ENCODE data around the gene MIOX. TPM values are rescaled to one million over a fixed set of nuclear protein-coding genes. Genes with fewer than 3 reads are reported as not detected.

The MIOX gene
- total and polyA plus RNA-seq, 9 of the 15 experiments (the other 6 are each of a cell fraction or from before 2014, with no cell fraction given), result 0.08 TPM; not detected in 8

DNA sequence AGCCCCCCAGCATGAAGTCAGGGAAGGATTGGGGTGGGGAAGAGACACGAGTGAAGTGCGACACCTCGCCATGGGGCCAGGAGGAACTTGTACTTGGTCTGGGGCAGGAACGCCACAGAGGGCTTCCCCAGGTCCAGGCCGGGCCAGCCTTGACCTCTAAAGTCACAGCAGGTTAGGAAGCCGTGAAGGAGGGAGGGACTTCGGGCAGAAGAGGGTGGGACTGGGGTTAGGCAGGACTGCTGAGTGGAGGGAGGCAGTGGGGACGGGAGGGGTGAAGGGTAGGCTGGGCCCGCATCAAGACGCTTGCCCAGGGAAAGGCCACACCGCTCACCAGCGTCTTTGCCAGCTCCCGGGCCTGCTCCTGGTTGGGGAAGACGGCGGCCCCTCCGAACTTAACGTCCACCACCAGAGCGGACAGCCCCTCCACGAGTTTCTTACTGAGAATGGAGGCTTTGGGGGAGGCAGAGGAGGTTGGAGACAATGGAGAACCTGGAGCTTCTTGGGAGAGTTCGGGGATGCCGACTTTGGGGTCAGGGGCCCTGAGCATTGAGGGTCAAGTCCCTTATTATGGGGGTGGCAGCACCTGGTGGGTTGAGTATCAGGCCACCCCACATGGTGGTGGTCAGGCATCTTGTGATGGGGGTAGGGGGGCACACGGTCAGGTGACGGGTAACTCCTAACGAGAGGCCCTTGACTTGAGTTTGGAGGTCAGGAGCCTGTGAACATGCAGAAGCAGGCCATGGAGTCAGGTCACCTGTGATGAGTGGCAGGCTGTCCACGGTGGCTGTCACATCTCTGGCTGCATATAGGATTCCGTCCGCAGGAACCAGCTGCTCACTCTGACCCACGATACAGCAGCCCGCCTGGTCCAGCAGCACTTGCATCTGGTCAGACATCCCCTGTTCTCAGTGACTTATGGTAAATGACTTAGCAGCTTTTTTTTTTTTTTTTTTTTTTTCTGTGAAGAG, 40.5 kb downstream of the MIOX start (continued):
- TF ChIP-seq, protein P1, sequence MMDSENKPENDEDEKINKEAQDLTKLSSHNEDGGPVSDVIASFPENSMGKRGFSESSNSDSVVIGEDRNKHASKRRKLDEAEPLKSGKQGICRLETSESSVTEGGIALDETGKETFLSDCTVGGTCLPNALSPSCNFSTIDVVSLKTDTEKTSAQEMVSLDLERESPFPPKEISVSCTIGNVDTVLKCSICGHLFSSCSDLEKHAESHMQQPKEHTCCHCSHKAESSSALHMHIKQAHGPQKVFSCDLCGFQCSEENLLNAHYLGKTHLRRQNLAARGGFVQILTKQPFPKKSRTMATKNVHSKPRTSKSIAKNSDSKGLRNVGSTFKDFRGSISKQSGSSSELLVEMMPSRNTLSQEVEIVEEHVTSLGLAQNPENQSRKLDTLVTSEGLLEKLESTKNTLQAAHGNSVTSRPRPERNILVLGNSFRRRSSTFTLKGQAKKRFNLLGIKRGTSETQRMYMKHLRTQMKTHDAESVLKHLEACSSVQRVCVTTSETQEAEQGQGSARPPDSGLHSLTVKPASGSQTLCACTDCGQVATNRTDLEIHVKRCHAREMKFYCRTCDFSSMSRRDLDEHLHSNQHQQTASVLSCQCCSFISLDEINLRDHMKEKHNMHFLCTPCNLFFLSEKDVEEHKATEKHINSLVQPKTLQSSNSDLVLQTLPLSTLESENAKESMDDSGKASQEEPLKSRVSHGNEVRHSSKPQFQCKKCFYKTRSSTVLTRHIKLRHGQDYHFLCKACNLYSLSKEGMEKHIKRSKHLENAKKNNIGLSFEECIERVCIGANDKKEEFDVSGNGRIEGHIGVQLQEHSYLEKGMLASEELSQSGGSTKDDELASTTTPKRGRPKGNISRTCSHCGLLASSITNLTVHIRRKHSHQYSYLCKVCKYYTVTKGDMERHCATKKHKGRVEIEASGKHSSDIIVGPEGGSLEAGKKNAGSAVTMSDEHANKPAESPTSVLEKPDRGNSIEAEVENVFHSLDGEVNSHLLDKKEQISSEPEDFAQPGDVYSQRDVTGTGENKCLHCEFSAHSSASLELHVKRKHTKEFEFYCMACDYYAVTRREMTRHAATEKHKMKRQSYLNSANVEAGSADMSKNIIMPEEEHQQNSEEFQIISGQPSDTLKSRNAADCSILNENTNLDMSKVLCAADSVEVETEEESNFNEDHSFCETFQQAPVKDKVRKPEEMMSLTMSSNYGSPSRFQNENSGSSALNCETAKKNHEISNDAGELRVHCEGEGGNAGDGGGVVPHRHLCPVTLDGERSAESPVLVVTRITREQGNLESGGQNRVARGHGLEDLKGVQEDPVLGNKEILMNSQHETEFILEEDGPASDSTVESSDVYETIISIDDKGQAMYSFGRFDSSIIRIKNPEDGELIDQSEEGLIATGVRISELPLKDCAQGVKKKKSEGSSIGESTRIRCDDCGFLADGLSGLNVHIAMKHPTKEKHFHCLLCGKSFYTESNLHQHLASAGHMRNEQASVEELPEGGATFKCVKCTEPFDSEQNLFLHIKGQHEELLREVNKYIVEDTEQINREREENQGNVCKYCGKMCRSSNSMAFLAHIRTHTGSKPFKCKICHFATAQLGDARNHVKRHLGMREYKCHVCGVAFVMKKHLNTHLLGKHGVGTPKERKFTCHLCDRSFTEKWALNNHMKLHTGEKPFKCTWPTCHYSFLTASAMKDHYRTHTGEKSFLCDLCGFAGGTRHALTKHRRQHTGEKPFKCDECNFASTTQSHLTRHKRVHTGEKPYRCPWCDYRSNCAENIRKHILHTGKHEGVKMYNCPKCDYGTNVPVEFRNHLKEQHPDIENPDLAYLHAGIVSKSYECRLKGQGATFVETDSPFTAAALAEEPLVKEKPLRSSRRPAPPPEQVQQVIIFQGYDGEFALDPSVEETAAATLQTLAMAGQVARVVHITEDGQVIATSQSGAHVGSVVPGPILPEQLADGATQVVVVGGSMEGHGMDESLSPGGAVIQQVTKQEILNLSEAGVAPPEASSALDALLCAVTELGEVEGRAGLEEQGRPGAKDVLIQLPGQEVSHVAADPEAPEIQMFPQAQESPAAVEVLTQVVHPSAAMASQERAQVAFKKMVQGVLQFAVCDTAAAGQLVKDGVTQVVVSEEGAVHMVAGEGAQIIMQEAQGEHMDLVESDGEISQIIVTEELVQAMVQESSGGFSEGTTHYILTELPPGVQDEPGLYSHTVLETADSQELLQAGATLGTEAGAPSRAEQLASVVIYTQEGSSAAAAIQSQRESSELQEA (IDR thresholded peaks at IDR 0.05; ENCODE audit: low read depth), result no peak
- TF ChIP-seq HNRNPLL (IDR thresholded peaks at IDR 0.05; ENCODE audit: low read depth, low read length, poor library complexity, severe bottlenecking) (no peak), KAT2B (IDR thresholded peaks at IDR 0.05; ENCODE audit: low read depth, low read length) (no peak), GTF2E2 (tag; IDR thresholded peaks at IDR 0.05) (no peak), DPF2 (IDR thresholded peaks at IDR 0.05) (peak; percentile 7; the same call in 1 of the 2 replicates), POLR2A (conservative IDR thresholded peaks at IDR 0.05) (peak; percentile 63), MTF1 (CRISPR knock-in tag; IDR thresholded peaks at IDR 0.05; ENCODE audit: borderline replicate concordance) (no peak)
- TF ChIP-seq, protein P2, sequence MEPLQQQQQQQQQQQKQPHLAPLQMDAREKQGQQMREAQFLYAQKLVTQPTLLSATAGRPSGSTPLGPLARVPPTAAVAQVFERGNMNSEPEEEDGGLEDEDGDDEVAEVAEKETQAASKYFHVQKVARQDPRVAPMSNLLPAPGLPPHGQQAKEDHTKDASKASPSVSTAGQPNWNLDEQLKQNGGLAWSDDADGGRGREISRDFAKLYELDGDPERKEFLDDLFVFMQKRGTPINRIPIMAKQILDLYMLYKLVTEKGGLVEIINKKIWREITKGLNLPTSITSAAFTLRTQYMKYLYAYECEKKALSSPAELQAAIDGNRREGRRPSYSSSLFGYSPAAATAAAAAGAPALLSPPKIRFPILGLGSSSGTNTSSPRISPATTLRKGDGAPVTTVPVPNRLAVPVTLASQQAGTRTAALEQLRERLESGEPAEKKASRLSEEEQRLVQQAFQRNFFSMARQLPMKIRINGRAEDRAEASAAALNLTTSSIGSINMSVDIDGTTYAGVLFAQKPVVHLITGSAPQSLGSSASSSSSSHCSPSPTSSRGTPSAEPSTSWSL (CRISPR knock-in tag; IDR thresholded peaks at IDR 0.05; ENCODE audit: borderline replicate concordance), result no peak
- TF ChIP-seq, protein P3, sequence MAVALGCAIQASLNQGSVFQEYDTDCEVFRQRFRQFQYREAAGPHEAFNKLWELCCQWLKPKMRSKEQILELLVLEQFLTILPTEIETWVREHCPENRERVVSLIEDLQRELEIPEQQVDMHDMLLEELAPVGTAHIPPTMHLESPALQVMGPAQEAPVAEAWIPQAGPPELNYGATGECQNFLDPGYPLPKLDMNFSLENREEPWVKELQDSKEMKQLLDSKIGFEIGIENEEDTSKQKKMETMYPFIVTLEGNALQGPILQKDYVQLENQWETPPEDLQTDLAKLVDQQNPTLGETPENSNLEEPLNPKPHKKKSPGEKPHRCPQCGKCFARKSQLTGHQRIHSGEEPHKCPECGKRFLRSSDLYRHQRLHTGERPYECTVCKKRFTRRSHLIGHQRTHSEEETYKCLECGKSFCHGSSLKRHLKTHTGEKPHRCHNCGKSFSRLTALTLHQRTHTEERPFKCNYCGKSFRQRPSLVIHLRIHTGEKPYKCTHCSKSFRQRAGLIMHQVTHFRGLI (CRISPR knock-in tag; IDR thresholded peaks at IDR 0.05), result no peak
- TF ChIP-seq, protein P4, sequence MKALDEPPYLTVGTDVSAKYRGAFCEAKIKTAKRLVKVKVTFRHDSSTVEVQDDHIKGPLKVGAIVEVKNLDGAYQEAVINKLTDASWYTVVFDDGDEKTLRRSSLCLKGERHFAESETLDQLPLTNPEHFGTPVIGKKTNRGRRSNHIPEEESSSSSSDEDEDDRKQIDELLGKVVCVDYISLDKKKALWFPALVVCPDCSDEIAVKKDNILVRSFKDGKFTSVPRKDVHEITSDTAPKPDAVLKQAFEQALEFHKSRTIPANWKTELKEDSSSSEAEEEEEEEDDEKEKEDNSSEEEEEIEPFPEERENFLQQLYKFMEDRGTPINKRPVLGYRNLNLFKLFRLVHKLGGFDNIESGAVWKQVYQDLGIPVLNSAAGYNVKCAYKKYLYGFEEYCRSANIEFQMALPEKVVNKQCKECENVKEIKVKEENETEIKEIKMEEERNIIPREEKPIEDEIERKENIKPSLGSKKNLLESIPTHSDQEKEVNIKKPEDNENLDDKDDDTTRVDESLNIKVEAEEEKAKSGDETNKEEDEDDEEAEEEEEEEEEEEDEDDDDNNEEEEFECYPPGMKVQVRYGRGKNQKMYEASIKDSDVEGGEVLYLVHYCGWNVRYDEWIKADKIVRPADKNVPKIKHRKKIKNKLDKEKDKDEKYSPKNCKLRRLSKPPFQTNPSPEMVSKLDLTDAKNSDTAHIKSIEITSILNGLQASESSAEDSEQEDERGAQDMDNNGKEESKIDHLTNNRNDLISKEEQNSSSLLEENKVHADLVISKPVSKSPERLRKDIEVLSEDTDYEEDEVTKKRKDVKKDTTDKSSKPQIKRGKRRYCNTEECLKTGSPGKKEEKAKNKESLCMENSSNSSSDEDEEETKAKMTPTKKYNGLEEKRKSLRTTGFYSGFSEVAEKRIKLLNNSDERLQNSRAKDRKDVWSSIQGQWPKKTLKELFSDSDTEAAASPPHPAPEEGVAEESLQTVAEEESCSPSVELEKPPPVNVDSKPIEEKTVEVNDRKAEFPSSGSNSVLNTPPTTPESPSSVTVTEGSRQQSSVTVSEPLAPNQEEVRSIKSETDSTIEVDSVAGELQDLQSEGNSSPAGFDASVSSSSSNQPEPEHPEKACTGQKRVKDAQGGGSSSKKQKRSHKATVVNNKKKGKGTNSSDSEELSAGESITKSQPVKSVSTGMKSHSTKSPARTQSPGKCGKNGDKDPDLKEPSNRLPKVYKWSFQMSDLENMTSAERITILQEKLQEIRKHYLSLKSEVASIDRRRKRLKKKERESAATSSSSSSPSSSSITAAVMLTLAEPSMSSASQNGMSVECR (CRISPR knock-in tag; IDR thresholded peaks at IDR 0.05), result 0 out of 2 replicates have a peak, but pooled peaks have one; percentile 1
